ENCODE measurements around the gene GFOD1. TPM values are rescaled to one million over a fixed set of nuclear protein-coding genes. Genes with fewer than 3 reads are reported as not detected.
A peak's percentile ranks its signal among the peaks of the same experiment; 100 is the strongest.

GFOD1 gene
- total RNA-seq, 1 donor from 2014 or later, result 8.4 TPM

- ChIA-PET POLR2A (interaction anchor here (1.0 kb wide), 1 partner anchor 177 kb away, joined by 3 read pairs; no protein-coding TSS in a partner anchor), CTCF (interaction anchor here (1.2 to 1.5 kb wide), 2 partner anchors 28 to 44 kb away, joined by 3 to 4 read pairs; no protein-coding TSS in a partner anchor)
- peak overlapping the region; percentile 46 for H3K4me3 Mint-ChIP-seq
- H3K27me3 Mint-ChIP-seq, result no peaks in the 10 kb centered on the region
- peak overlapping the region; percentile 91 for H3K27ac Mint-ChIP-seq
- TF ChIP-seq CTCF (IDR thresholded peaks at IDR 0.05), result no peak
- no peaks in the 10 kb centered on the region for H3K9me3 Mint-ChIP-seq
- DNase-seq (no peak), ATAC-seq (ENCODE audit: low read depth) (no peak)
- H3K36me3 Mint-ChIP-seq (ENCODE audit: low read depth), result no peaks in the 10 kb centered on the region
- intact Hi-C loops (cut with micrococcal nuclease), result loop anchor here (5.0 kb wide), 1 partner anchor 129 kb away; no protein-coding TSS in a partner anchor
- peaks cover 56% of the 10 kb centered on the region for H3K4me1 Mint-ChIP-seq
Measured at GRCh38 chr6:13398069-13398381, 89.4 kb downstream of the GFOD1 start.

- intact Hi-C loops (cut with micrococcal nuclease), result loop anchor here (1.0 to 5.0 kb wide), 3 partner anchors 31 to 130 kb away; no protein-coding TSS in a partner anchor
- ChIA-PET CTCF (interaction anchor here (1.5 kb wide), 1 partner anchor 28 kb away, joined by 4 read pairs; no protein-coding TSS in a partner anchor), POLR2A (interaction anchor here (0.6 to 2.2 kb wide), 3 partner anchors 14 to 178 kb away, joined by 3 to 9 read pairs (median 3); no protein-coding TSS in a partner anchor)
- Mint-ChIP-seq H3K27ac (peak overlapping the region; percentile 91), H3K36me3 (ENCODE audit: low read depth) (no peaks in the 10 kb centered on the region), H3K4me3 (peak overlapping the region; percentile 52), H3K4me1 (peaks cover 57% of the 10 kb centered on the region), H3K27me3 (no peaks in the 10 kb centered on the region), H3K9me3 (no peaks in the 10 kb centered on the region)
- DNase-seq, result peak; percentile 50
- no peak for TF ChIP-seq CTCF (IDR thresholded peaks at IDR 0.05)
- ATAC-seq (ENCODE audit: low read depth), result peak; percentile 80
Measured at GRCh38 chr6:13397359-13398068, 89.9 kb downstream of the GFOD1 start.

GRCh38 chr6:13396241-13396792 lies 91.1 kb downstream of the GFOD1 start:
- ChIA-PET POLR2A (interaction anchor here (1.1 to 2.2 kb wide), 6 partner anchors 12 to 178 kb away, joined by 3 to 9 read pairs (median 5); partner anchors contain the start of genes GFOD1 and SIRT5), CTCF (interaction anchor here (1.1 kb wide), 1 partner anchor 178 kb away, joined by 6 read pairs; the partner anchor contains the start of gene SIRT5)
- ATAC-seq (ENCODE audit: low read depth), result no peak
- no peak for DNase-seq
- no peak for TF ChIP-seq CTCF (IDR thresholded peaks at IDR 0.05)
- H3K27me3 Mint-ChIP-seq, result no peaks in the 10 kb centered on the region
- H3K36me3 Mint-ChIP-seq (ENCODE audit: low read depth), result no peaks in the 10 kb centered on the region
- H3K9me3 Mint-ChIP-seq, result no peaks in the 10 kb centered on the region
- H3K27ac Mint-ChIP-seq, result peak overlapping the region; percentile 91
- intact Hi-C loops (cut with micrococcal nuclease), result loop anchor here (1.0 to 5.0 kb wide), 3 partner anchors 13 to 131 kb away; no protein-coding TSS in a partner anchor
- peak overlapping the region; percentile 47 for H3K4me3 Mint-ChIP-seq
- peaks cover 59% of the 10 kb centered on the region for H3K4me1 Mint-ChIP-seq

GRCh38 chr6:13395272-13396237 lies 91.8 kb downstream of the GFOD1 start:
- DNase-seq, result no peak
- Mint-ChIP-seq H3K36me3 (ENCODE audit: low read depth) (no peaks in the 10 kb centered on the region), H3K9me3 (no peaks in the 10 kb centered on the region), H3K4me1 (peaks cover 56% of the 10 kb centered on the region), H3K27me3 (no peaks in the 10 kb centered on the region), H3K4me3 (peak overlapping the region; percentile 47), H3K27ac (peak overlapping the region; percentile 91)
- ChIA-PET CTCF (interaction anchor here (1.1 kb wide), 1 partner anchor 179 kb away, joined by 6 read pairs; the partner anchor contains the start of gene SIRT5), POLR2A (interaction anchor here (1.1 to 2.2 kb wide), 6 partner anchors 12 to 179 kb away, joined by 3 to 9 read pairs (median 5); partner anchors contain the start of genes GFOD1 and SIRT5)
- intact Hi-C loops (cut with micrococcal nuclease), result loop anchor here (1.0 to 5.0 kb wide), 3 partner anchors 12 to 132 kb away; no protein-coding TSS in a partner anchor
- ATAC-seq (ENCODE audit: low read depth), result peak; percentile 62
- no peak for TF ChIP-seq CTCF (IDR thresholded peaks at IDR 0.05)
